DND-41 (cell line): ENCODE measurements around the gene NOSTRIN.

Experiments used
- EZH2 ChIP-seq: IDR thresholded peaks from 3 replicates; pipeline ENCODE4 v1.6.1; 2012; ENCODE audit warnings: borderline replicate concordance, low read depth, mild to moderate bottlenecking, moderate library complexity, low read length, inconsistent platforms; ENCODE audit not compliant: severe bottlenecking
- TF ChIP-seq, protein P1 (sequence below): IDR thresholded peaks from 2 replicates; pipeline ENCODE4 v1.5.1; 2012; ENCODE audit warnings: borderline replicate concordance, low read length, moderate library complexity, mild to moderate bottlenecking; ENCODE audit not compliant: poor library complexity, severe bottlenecking; ENCODE audit errors: extremely low read depth

DNA sequence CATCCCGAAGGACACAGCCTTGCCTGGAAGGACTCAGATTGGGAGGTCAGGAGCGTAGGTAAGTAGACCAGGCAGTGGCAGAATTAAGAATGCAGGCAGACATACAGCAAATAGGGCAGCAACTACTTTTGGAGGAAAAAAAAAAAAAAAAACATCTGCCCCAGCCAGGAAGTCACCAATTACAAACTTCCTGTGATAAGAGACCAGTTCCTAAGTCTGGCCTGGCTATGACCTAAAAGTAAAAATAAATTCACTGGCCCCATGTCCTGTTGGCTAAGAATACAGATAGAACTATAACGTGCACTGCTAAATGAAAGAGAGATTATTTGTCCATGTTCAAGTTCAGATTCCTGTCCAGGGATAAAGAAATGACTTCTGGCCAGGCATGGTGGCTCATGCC, 45.2 kb upstream of the NOSTRIN start:
- TF ChIP-seq, protein P1, sequence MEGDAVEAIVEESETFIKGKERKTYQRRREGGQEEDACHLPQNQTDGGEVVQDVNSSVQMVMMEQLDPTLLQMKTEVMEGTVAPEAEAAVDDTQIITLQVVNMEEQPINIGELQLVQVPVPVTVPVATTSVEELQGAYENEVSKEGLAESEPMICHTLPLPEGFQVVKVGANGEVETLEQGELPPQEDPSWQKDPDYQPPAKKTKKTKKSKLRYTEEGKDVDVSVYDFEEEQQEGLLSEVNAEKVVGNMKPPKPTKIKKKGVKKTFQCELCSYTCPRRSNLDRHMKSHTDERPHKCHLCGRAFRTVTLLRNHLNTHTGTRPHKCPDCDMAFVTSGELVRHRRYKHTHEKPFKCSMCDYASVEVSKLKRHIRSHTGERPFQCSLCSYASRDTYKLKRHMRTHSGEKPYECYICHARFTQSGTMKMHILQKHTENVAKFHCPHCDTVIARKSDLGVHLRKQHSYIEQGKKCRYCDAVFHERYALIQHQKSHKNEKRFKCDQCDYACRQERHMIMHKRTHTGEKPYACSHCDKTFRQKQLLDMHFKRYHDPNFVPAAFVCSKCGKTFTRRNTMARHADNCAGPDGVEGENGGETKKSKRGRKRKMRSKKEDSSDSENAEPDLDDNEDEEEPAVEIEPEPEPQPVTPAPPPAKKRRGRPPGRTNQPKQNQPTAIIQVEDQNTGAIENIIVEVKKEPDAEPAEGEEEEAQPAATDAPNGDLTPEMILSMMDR = no peak
- no peak for TF ChIP-seq EZH2
